SK-N-SH treated with all-trans-retinoic acid at 6 μM for 48 hours (cell line): ENCODE measurements around the gene PGP.

Experiments used
- ESRRG ChIP-seq: fragments of 250-450 bp; sonication (Bioruptor Pico); IDR thresholded peaks from 2 replicates; pipeline ENCODE4 v1.6.1; 2021; ENCODE audit warnings: mild to moderate bottlenecking
- ISL1 ChIP-seq: fragments of 250-450 bp; sonication (Bioruptor Pico); IDR thresholded peaks from 2 replicates; pipeline ENCODE4 v2.1.2; 2022; ENCODE audit warnings: mild to moderate bottlenecking, moderate library complexity
- OSR1 ChIP-seq: fragments of 250-450 bp; sonication (Bioruptor Pico); IDR thresholded peaks from 2 replicates; pipeline ENCODE4 v1.8.0; 2022; ENCODE audit warnings: moderate library complexity, mild to moderate bottlenecking, inconsistent platforms
- TCF4 ChIP-seq: fragments of 250-450 bp; sonication (Bioruptor Pico); IDR thresholded peaks from 2 replicates; pipeline ENCODE4 v1.8.0; 2021; ENCODE audit warnings: mild to moderate bottlenecking, moderate library complexity, borderline replicate concordance
- TOX ChIP-seq: fragments of 250-450 bp; sonication (Bioruptor Pico); IDR thresholded peaks from 2 replicates; pipeline ENCODE4 v1.8.0; 2021; ENCODE audit warnings: mild to moderate bottlenecking, moderate library complexity, borderline replicate concordance
- TSHZ2 ChIP-seq: fragments of 250-450 bp; sonication (Bioruptor Pico); IDR thresholded peaks from 2 replicates; pipeline ENCODE4 v1.5.0; 2020; ENCODE audit warnings: mild to moderate bottlenecking, moderate library complexity
- ZNF8 ChIP-seq: fragments of 450-650 bp; formaldehyde crosslinking; IDR thresholded peaks from 2 replicates; pipeline ENCODE4 v1.5.0; 2020; ENCODE audit warnings: mild to moderate bottlenecking, moderate library complexity
- TF ChIP-seq, protein P1 (sequence below): fragments of 250-450 bp; sonication (Bioruptor Pico); IDR thresholded peaks from 2 replicates; pipeline ENCODE4 v1.8.0; 2020; ENCODE audit warnings: mild to moderate bottlenecking, moderate library complexity, borderline replicate concordance

DNA sequence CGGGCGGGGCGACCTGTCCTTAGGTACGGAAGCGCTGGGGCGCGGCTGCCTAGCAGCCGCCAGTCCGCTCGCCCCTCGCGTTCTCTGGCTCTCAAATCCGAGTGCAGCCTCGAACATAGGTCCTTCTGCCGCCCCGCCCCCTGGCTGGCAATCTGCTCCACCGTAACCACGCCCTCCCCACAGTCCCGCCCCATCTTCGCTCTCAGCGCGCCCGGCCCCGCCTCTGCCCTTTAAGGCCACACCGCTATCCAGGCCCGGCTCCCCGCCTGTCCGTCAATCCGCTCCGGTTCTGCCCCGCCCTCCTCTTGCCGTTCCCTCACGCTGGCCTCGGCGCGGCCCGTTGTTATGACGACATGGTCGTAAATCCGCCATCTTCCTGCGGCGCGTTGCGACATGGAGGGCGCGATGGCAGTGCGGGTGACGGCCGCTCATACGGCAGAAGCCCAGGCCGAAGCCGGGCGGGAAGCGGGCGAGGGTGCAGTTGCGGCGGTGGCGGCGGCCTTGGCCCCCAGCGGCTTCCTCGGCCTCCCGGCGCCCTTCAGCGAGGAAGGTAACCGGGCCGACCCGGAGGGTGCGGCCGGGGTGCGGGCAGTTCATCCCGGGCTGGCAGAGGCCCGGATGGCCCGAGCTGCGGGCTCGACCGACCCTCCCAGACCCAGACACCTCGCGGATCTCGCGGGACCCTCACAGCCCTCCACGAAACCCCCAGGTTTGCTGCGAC, 8.7 kb upstream of the PGP start, which contains the start of gene E4F1:
- TF ChIP-seq ESRRG (CRISPR knock-in tag) (no peak), TCF4 (CRISPR knock-in tag) (no peak), OSR1 (CRISPR knock-in tag) (no peak), TOX (no peak), ISL1 (CRISPR knock-in tag) (no peak), TSHZ2 (no peak), ZNF8 (no peak)
- TF ChIP-seq, protein P1, sequence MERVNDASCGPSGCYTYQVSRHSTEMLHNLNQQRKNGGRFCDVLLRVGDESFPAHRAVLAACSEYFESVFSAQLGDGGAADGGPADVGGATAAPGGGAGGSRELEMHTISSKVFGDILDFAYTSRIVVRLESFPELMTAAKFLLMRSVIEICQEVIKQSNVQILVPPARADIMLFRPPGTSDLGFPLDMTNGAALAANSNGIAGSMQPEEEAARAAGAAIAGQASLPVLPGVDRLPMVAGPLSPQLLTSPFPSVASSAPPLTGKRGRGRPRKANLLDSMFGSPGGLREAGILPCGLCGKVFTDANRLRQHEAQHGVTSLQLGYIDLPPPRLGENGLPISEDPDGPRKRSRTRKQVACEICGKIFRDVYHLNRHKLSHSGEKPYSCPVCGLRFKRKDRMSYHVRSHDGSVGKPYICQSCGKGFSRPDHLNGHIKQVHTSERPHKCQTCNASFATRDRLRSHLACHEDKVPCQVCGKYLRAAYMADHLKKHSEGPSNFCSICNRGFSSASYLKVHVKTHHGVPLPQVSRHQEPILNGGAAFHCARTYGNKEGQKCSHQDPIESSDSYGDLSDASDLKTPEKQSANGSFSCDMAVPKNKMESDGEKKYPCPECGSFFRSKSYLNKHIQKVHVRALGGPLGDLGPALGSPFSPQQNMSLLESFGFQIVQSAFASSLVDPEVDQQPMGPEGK (CRISPR knock-in tag), result no peak
